HepG2 (cell line): ENCODE data around the gene COA3. TPM values are rescaled to one million over a fixed set of nuclear protein-coding genes. Genes with fewer than 3 reads are reported as not detected.

ENCODE experiments used
- FOXK1 ChIP-seq: sonication (generic); formaldehyde crosslinking; IDR thresholded peaks from 2 replicates; pipeline ENCODE4 v1.4.0; 2020; ENCODE audit warnings: low read depth, missing genetic modification reagents, borderline replicate concordance
- HOXA9 ChIP-seq: sonication (generic); formaldehyde crosslinking; IDR thresholded peaks from 2 replicates; pipeline ENCODE4 v1.8.1; 2022; ENCODE audit warnings: missing genetic modification reagents, mild to moderate bottlenecking, moderate library complexity, borderline replicate concordance
- MZF1 ChIP-seq: sonication (generic); formaldehyde crosslinking; IDR thresholded peaks from 2 replicates; pipeline ENCODE4 v1.8.1; 2023; ENCODE audit warnings: mild to moderate bottlenecking, missing genetic modification reagents, borderline replicate concordance
- SMAD3 ChIP-seq: sonication (generic); formaldehyde crosslinking; IDR thresholded peaks from 2 replicates; pipeline ENCODE4 v1.4.0; 2020; ENCODE audit warnings: missing genetic modification reagents
- SMC3 ChIP-seq: IDR thresholded peaks from 2 replicates; pipeline ENCODE4 v1.6.1; 2011; ENCODE audit warnings: low read length, improper control_type of control experiment
- TEAD3 ChIP-seq: optimal IDR thresholded peaks from 2 replicates; pipeline ENCODE3; 2016; ENCODE audit warnings: borderline replicate concordance
- TOPORS ChIP-seq: sonication (generic); formaldehyde crosslinking; IDR thresholded peaks from 2 replicates; pipeline ENCODE4 v1.8.0; 2023; ENCODE audit warnings: mild to moderate bottlenecking, missing genetic modification reagents
- ZFP1 ChIP-seq: IDR thresholded peaks from 2 replicates; pipeline ENCODE4 v1.6.1; 2016
- ZNF430 ChIP-seq: sonication (generic); formaldehyde crosslinking; IDR thresholded peaks from 2 replicates; pipeline ENCODE4 v1.9.0; 2021; ENCODE audit warnings: mild to moderate bottlenecking, missing genetic modification reagents
- ZNF781 ChIP-seq: sonication (generic); formaldehyde crosslinking; IDR thresholded peaks from 2 replicates; pipeline ENCODE4 v1.5.1; 2020; ENCODE audit warnings: borderline replicate concordance, mild to moderate bottlenecking, missing genetic modification reagents; ENCODE audit errors: not compliant biosample characterization
- ZNF782 ChIP-seq: sonication (generic); formaldehyde crosslinking; IDR thresholded peaks from 2 replicates; pipeline ENCODE4 v1.4.0; 2020; ENCODE audit warnings: missing genetic modification reagents, mild to moderate bottlenecking, borderline replicate concordance
- polyA plus RNA-seq, 8 experiments: library from polyadenylated mRNA; depleted of rRNA in 3 of 8; stranded (reverse) in 7 of 8; unstranded in 1 of 8; fragments of >200 nt; fragmentation: Illumina TruSeq in 4 of 8; extraction: Trizol in 4 of 8; gene quantifications; 2 replicates each; pipeline versions ENCODE4 v1.2.1 to v1.2.3, GENCODE V29; 2011 to 2016; ENCODE audit warnings: low read depth in 4 of 8, missing spikeins in 1 of 8, mixed read lengths in 1 of 8; ENCODE audit not compliant: insufficient read depth in 1 of 8
- total RNA-seq, 5 experiments: library from RNA; depleted of rRNA; stranded (reverse); fragments of >200 nt; fragmentation: Illumina TruSeq; extraction: Trizol; gene quantifications; 2 replicates each; pipeline ENCODE4 v1.2.3, GENCODE V29; 2016; ENCODE audit warnings: low read depth in 1 of 5
- TF ChIP-seq, protein P1 (sequence below): IDR thresholded peaks from 2 replicates; pipeline ENCODE4 v1.6.1; 2016; ENCODE audit warnings: low read depth, borderline replicate concordance
- TF ChIP-seq, protein P2 (sequence below): sonication (generic); formaldehyde crosslinking; IDR thresholded peaks from 2 replicates; pipeline ENCODE4 v1.4.0; 2020; ENCODE audit warnings: missing genetic modification reagents, borderline replicate concordance
- TF ChIP-seq, protein P3 (sequence below): sonication (generic); formaldehyde crosslinking; IDR thresholded peaks from 2 replicates; pipeline ENCODE4 v1.5.0; 2020; ENCODE audit warnings: missing genetic modification reagents
- TF ChIP-seq, protein P4 (sequence below): sonication (generic); formaldehyde crosslinking; IDR thresholded peaks from 2 replicates; pipeline ENCODE4 v1.4.0; 2020; ENCODE audit warnings: missing genetic modification reagents

Gene COA3
- total and polyA plus RNA-seq, 2 of the 13 experiments (the other 11 are each of a cell fraction or from before 2014, with no cell fraction given), result 133 to 202 TPM

DNA sequence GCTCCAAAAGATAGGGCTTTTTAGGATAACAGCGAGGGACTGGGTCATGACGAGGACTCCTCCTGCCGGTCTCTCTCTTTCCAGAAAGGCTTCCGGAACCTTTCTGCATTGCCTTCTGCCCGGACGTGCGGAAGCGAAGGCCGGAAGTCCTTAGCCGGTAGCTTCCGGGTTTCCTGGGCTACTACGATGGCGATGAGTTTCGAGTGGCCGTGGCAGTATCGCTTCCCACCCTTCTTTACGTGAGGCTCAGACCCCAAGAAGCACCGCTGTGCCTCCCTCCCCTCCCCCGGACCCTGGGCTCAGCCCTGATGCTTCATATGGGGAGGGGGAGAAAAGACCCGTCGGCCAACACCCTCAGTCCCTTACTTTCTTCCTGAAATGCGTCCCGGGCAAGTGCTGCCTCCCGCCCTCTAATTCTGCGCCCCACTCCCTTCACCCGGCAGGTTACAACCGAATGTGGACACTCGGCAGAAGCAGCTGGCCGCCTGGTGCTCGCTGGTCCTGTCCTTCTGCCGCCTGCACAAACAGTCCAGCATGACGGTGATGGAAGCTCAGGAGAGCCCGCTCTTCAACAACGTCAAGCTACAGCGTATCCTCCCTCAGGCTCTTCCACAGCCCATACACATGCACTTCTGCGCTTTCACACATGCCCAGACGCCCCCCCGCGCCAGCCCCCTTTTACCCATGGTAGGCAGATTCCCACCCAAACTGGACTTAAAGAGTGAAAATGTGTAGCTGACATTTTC, 25.0 kb downstream of the COA3 start, which contains the start of gene VPS25 (continued):
- TF ChIP-seq, protein P1, sequence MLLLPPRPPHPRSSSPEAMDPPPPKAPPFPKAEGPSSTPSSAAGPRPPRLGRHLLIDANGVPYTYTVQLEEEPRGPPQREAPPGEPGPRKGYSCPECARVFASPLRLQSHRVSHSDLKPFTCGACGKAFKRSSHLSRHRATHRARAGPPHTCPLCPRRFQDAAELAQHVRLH (CRISPR knock-in tag), result peak; percentile 92
- TF ChIP-seq, protein P2, sequence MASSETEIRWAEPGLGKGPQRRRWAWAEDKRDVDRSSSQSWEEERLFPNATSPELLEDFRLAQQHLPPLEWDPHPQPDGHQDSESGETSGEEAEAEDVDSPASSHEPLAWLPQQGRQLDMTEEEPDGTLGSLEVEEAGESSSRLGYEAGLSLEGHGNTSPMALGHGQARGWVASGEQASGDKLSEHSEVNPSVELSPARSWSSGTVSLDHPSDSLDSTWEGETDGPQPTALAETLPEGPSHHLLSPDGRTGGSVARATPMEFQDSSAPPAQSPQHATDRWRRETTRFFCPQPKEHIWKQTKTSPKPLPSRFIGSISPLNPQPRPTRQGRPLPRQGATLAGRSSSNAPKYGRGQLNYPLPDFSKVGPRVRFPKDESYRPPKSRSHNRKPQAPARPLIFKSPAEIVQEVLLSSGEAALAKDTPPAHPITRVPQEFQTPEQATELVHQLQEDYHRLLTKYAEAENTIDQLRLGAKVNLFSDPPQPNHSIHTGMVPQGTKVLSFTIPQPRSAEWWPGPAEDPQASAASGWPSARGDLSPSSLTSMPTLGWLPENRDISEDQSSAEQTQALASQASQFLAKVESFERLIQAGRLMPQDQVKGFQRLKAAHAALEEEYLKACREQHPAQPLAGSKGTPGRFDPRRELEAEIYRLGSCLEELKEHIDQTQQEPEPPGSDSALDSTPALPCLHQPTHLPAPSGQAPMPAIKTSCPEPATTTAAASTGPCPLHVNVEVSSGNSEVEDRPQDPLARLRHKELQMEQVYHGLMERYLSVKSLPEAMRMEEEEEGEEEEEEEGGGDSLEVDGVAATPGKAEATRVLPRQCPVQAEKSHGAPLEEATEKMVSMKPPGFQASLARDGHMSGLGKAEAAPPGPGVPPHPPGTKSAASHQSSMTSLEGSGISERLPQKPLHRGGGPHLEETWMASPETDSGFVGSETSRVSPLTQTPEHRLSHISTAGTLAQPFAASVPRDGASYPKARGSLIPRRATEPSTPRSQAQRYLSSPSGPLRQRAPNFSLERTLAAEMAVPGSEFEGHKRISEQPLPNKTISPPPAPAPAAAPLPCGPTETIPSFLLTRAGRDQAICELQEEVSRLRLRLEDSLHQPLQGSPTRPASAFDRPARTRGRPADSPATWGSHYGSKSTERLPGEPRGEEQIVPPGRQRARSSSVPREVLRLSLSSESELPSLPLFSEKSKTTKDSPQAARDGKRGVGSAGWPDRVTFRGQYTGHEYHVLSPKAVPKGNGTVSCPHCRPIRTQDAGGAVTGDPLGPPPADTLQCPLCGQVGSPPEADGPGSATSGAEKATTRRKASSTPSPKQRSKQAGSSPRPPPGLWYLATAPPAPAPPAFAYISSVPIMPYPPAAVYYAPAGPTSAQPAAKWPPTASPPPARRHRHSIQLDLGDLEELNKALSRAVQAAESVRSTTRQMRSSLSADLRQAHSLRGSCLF, result 0 out of 2 replicates have a peak, but pooled peaks have one; percentile 66
- TF ChIP-seq ZNF430 (CRISPR knock-in tag) (peak; percentile 85), SMAD3 (CRISPR knock-in tag) (peak; percentile 99), ZFP1 (CRISPR knock-in tag) (peak; percentile 64; the same call in 1 of the 2 replicates), FOXK1 (CRISPR knock-in tag) (peak; percentile 71; the same call in 1 of the 2 replicates), SMC3 (no peak; the same call in 1 of the 2 replicates), ZNF782 (CRISPR knock-in tag) (no peak), TEAD3 (CRISPR knock-in tag) (peak; percentile 69), MZF1 (CRISPR knock-in tag) (0 out of 2 replicates have a peak, but pooled peaks have one; percentile 91), ZNF781 (CRISPR knock-in tag) (peak; percentile 78), HOXA9 (CRISPR knock-in tag) (no peak), TOPORS (CRISPR knock-in tag) (peak; percentile 61; the same call in 1 of the 2 replicates)
- TF ChIP-seq, protein P3, sequence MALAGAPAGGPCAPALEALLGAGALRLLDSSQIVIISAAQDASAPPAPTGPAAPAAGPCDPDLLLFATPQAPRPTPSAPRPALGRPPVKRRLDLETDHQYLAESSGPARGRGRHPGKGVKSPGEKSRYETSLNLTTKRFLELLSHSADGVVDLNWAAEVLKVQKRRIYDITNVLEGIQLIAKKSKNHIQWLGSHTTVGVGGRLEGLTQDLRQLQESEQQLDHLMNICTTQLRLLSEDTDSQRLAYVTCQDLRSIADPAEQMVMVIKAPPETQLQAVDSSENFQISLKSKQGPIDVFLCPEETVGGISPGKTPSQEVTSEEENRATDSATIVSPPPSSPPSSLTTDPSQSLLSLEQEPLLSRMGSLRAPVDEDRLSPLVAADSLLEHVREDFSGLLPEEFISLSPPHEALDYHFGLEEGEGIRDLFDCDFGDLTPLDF (CRISPR knock-in tag), result peak; percentile 77
- TF ChIP-seq, protein P4, sequence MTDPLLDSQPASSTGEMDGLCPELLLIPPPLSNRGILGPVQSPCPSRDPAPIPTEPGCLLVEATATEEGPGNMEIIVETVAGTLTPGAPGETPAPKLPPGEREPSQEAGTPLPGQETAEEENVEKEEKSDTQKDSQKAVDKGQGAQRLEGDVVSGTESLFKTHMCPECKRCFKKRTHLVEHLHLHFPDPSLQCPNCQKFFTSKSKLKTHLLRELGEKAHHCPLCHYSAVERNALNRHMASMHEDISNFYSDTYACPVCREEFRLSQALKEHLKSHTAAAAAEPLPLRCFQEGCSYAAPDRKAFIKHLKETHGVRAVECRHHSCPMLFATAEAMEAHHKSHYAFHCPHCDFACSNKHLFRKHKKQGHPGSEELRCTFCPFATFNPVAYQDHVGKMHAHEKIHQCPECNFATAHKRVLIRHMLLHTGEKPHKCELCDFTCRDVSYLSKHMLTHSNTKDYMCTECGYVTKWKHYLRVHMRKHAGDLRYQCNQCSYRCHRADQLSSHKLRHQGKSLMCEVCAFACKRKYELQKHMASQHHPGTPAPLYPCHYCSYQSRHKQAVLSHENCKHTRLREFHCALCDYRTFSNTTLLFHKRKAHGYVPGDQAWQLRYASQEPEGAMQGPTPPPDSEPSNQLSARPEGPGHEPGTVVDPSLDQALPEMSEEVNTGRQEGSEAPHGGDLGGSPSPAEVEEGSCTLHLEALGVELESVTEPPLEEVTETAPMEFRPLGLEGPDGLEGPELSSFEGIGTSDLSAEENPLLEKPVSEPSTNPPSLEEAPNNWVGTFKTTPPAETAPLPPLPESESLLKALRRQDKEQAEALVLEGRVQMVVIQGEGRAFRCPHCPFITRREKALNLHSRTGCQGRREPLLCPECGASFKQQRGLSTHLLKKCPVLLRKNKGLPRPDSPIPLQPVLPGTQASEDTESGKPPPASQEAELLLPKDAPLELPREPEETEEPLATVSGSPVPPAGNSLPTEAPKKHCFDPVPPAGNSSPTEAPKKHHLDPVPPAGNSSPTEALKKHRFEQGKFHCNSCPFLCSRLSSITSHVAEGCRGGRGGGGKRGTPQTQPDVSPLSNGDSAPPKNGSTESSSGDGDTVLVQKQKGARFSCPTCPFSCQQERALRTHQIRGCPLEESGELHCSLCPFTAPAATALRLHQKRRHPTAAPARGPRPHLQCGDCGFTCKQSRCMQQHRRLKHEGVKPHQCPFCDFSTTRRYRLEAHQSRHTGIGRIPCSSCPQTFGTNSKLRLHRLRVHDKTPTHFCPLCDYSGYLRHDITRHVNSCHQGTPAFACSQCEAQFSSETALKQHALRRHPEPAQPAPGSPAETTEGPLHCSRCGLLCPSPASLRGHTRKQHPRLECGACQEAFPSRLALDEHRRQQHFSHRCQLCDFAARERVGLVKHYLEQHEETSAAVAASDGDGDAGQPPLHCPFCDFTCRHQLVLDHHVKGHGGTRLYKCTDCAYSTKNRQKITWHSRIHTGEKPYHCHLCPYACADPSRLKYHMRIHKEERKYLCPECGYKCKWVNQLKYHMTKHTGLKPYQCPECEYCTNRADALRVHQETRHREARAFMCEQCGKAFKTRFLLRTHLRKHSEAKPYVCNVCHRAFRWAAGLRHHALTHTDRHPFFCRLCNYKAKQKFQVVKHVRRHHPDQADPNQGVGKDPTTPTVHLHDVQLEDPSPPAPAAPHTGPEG (CRISPR knock-in tag), result peak; percentile 88
